GM19438 (cell line): ENCODE data around the gene RAB3C.

Experiments used
- ATAC-seq: cut with Tn5 transposase; IDR thresholded peaks from one replicate; pipeline ENCODE4 v1.9.1; 2021; ENCODE audit warnings: low read depth; ENCODE audit not compliant: unreplicated experiment

The RAB3C gene

GRCh38 chr5:58804291-58804690 is 221.4 kb downstream of the RAB3C start:
- ATAC-seq: no peak

GRCh38 chr5:58810086-58810485 is 227.2 kb downstream of the RAB3C start:
- no peak for ATAC-seq

GRCh38 chr5:58813855-58814254 is 231.0 kb downstream of the RAB3C start:
- ATAC-seq: no peak

- ATAC-seq: no peak
These were observed 233.4 kb downstream of the RAB3C start for GRCh38 chr5:58816181-58816731.

- no peak for ATAC-seq
These were observed 235.6 kb downstream of the RAB3C start for GRCh38 chr5:58818465-58818864.

GRCh38 chr5:58825441-58825840 is 242.6 kb downstream of the RAB3C start:
- ATAC-seq: no peak

- ATAC-seq: no peak
These were observed 243.0 kb downstream of the RAB3C start for GRCh38 chr5:58825899-58826298.

GRCh38 chr5:58827463-58827862 is 244.6 kb downstream of the RAB3C start:
- no peak for ATAC-seq

- ATAC-seq: no peak
These were observed 245.4 kb downstream of the RAB3C start for GRCh38 chr5:58828258-58828657.

GRCh38 chr5:58834242-58835225 is 251.7 kb downstream of the RAB3C start:
- no peak for ATAC-seq

- no peak for ATAC-seq
These were observed 253.5 kb downstream of the RAB3C start for GRCh38 chr5:58836351-58836750.

GRCh38 chr5:58838729-58839128 is 255.9 kb downstream of the RAB3C start:
- no peak for ATAC-seq

GRCh38 chr5:58842852-58843251 is 260.0 kb downstream of the RAB3C start:
- no peak for ATAC-seq

GRCh38 chr5:58844395-58844794 is 261.5 kb downstream of the RAB3C start:
- no peak for ATAC-seq

- ATAC-seq: no peak
These were observed 264.2 kb downstream of the RAB3C start for GRCh38 chr5:58847041-58847440.

- ATAC-seq: no peak
These were observed 266.3 kb downstream of the RAB3C start for GRCh38 chr5:58849223-58849622.

- ATAC-seq: peak; percentile 83
These were observed 267.2 kb downstream of the RAB3C start for GRCh38 chr5:58849921-58850667.

GRCh38 chr5:58851153-58851552 is 268.3 kb downstream of the RAB3C start:
- ATAC-seq: no peak

GRCh38 chr5:58851571-58851970 is 268.7 kb downstream of the RAB3C start:
- no peak for ATAC-seq

GRCh38 chr5:58852566-58852965 is 269.7 kb downstream of the RAB3C start:
- ATAC-seq: no peak

GRCh38 chr5:58854441-58854840 is 271.6 kb downstream of the RAB3C start:
- ATAC-seq: no peak
